NCI-H460 (cell line): Measurements from ENCODE around the gene TRMT10C. TPM values are rescaled to one million over a fixed set of nuclear protein-coding genes. Genes with fewer than 3 reads are reported as not detected.
A peak's percentile ranks its signal among the peaks of the same experiment; 100 is the strongest.
"Not testable (repeated sequence)": the region's sequence is repeated elsewhere in the genome, so short reads cannot be mapped to it uniquely, and the experiment has no call there.

Experiments
- DNase-seq: peaks from one replicate; pipeline ENCODE4 v3.0.0-alpha.2; 2016; ENCODE audit warnings: low read depth; ENCODE audit errors: extremely low read depth
- polyA plus RNA-seq: library from polyadenylated mRNA; depleted of rRNA; stranded (reverse); fragments of >200 nt; gene quantifications from 2 replicates; pipeline ENCODE4 v1.2.3, GENCODE V29; 2014; cell fraction: nucleus; rRNA removed
- total RNA-seq: library from RNA; depleted of rRNA; stranded (reverse); fragments of >200 nt; shearing (Covaris generic); gene quantifications from 2 replicates; pipeline ENCODE4 v1.2.3, GENCODE V29; 2014; rRNA removed

TRMT10C gene
- total RNA-seq, result 36.4 and 42.0 TPM in 2 replicates
- 30.3 and 36.5 TPM in 2 replicates for polyA plus RNA-seq

- DNase-seq, result peak; percentile 86
Observed at GRCh38 chr3:101561630-101562328, at the start of gene TRMT10C. TRMT10C (plus strand) TSS chr3:101561868; CDS start chr3:101564782, 2,914 bp downstream.

GRCh38 chr3:101512396-101512645 is 49.3 kb upstream of the TRMT10C start:
- DNase-seq, result no peak

- DNase-seq, result peak; percentile 67
Observed at GRCh38 chr3:101512646-101513418, 48.8 kb upstream of the TRMT10C start, which contains the start of gene SENP7. SENP7 (minus strand) TSS chr3:101513212; CDS start chr3:101513130, 82 bp downstream.

- DNase-seq, result no peak
Observed at GRCh38 chr3:101513419-101513986, 48.2 kb upstream of the TRMT10C start.

- no peak for DNase-seq
Observed at GRCh38 chr3:101518421-101518871, 43.2 kb upstream of the TRMT10C start.

- no peak for DNase-seq
Observed at GRCh38 chr3:101519685-101520365, 41.8 kb upstream of the TRMT10C start.

- DNase-seq, result no peak
Observed at GRCh38 chr3:101521211-101521701, 40.4 kb upstream of the TRMT10C start.

- no peak for DNase-seq
Observed at GRCh38 chr3:101527441-101527840, 34.2 kb upstream of the TRMT10C start.

- no peak for DNase-seq
Observed at GRCh38 chr3:101527906-101528305, 33.8 kb upstream of the TRMT10C start.

GRCh38 chr3:101529816-101530685 is 31.6 kb upstream of the TRMT10C start:
- no peak for DNase-seq

- DNase-seq, result no peak
Observed at GRCh38 chr3:101530686-101531047, 31.0 kb upstream of the TRMT10C start.

GRCh38 chr3:101531473-101532086 is 30.1 kb upstream of the TRMT10C start:
- DNase-seq, result no peak

GRCh38 chr3:101532783-101533602 is 28.7 kb upstream of the TRMT10C start:
- DNase-seq, result no peak

GRCh38 chr3:101533603-101533968 is 28.1 kb upstream of the TRMT10C start:
- DNase-seq, result no peak

GRCh38 chr3:101535221-101535620 is 26.4 kb upstream of the TRMT10C start:
- no peak for DNase-seq

- no peak for DNase-seq
Observed at GRCh38 chr3:101536266-101536665, 25.4 kb upstream of the TRMT10C start.

- not testable (repeated sequence) for DNase-seq
Observed at GRCh38 chr3:101536955-101537354, 24.7 kb upstream of the TRMT10C start.

GRCh38 chr3:101542957-101543356 is 18.7 kb upstream of the TRMT10C start:
- DNase-seq, result no peak
